K562 (cell line): ENCODE data around the gene ULBP1. TPM values are rescaled to one million over a fixed set of nuclear protein-coding genes. Genes with fewer than 3 reads are reported as not detected.

Experiments used
- NFIX ChIP-seq: fragments of 250-450 bp; sonication (Bioruptor Pico); IDR thresholded peaks from 2 replicates; pipeline ENCODE4 v1.4.0; 2020; ENCODE audit warnings: low read depth, mild to moderate bottlenecking, moderate library complexity
- RREB1 ChIP-seq: fragments of 250-450 bp; sonication (Bioruptor Pico); IDR thresholded peaks from 2 replicates; pipeline ENCODE4 v1.4.0; 2020
- ZBTB12 ChIP-seq: fragments of 250-450 bp; sonication (Bioruptor Pico); IDR thresholded peaks from 2 replicates; pipeline ENCODE4 v1.4.0; 2020
- polyA plus RNA-seq, 8 experiments: library from polyadenylated mRNA; depleted of rRNA in 4 of 8; stranded (reverse) in 5 of 8; unstranded in 3 of 8; fragments of >200 nt; fragmentation: Nextera tagmentation in 2 of 8; fragmentation: Illumina TruSeq in 1 of 8; extraction: Ambion mirVana in 2 of 8; extraction: Trizol in 1 of 8; gene quantifications; 2 replicates each; pipeline versions ENCODE4 v1.2.1 to v1.2.3, GENCODE V29; 2011 to 2014; ENCODE audit warnings: inconsistent platforms in 1 of 8, missing spikeins in 1 of 8
- total RNA-seq, 7 experiments: library from RNA; depleted of rRNA in 6 of 7; stranded (reverse); fragments of >200 nt in 6 of 7; fragmentation: Illumina TruSeq in 2 of 7; extraction: Trizol in 2 of 7; gene quantifications; 2 replicates each; pipeline versions ENCODE4 v1.2.1 to v1.2.3, GENCODE V29; 2011 to 2021; ENCODE audit warnings: low replicate concordance in 1 of 7

Gene ULBP1
- total and polyA plus RNA-seq, 9 of the 15 experiments (the other 6 are each of a cell fraction or from before 2014, with no cell fraction given), result 0.33 to 6.0 (median 2.5) TPM

DNA sequence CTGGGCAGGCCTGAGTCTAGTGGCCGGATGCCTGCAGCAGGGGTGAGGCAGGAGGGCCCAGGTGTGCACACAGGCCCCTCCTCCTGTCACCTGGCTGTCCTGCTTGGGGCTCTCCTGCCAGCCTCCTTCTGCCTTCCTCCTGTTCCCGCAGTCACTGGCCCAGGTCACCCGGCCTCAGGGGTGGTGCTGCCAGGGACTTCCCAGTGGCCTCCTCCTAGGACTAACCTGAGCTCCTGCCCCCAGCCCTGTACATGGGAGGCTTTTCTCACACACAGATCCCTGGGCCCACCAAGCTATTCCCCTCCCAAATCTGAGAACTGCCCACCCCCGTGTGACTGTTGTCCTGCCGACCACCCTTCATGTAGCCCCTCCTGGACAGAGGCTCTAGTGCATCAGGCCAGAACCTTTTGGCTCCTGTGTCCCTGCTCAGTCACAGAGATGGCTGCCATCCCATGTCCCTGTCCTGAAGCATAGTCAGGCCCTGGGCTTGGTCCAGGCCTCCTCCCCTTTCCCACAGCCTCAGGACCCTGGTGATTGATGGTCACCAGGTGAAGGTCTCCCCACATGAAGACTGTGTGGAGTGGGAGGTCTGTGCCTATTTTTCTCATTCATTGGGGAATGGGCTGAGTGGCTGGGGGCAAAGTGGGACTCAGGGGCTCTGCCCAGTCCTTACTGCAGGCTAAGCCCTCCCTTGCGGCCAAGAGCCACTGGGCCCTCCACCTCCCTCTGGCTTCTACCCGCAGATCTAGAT lies 1.1 kb upstream of the ULBP1 start (continued):
- TF ChIP-seq RREB1 (CRISPR knock-in tag) (no peak), NFIX (no peak), ZBTB12 (CRISPR knock-in tag) (no peak)
